GM12891 (cell line): ENCODE results near the gene PICALM.
"Not testable (repeated sequence)": the region's sequence is repeated elsewhere in the genome, so short reads cannot be mapped to it uniquely, and the experiment has no call there.

Experiments
- DNase-seq: peaks from one replicate; pipeline ENCODE4 v3.0.0; 2011; ENCODE audit warnings: low spot score; ENCODE audit not compliant: insufficient read length
- FAIRE-seq: peaks from 2 replicates; lab custom pipeline; 2011; peaks lifted over from hg19 to GRCh38; lab: Jason Lieb, UNC
- PAX5 ChIP-seq: IDR thresholded peaks from 2 replicates; pipeline ENCODE4 v1.6.1; 2011; ENCODE audit warnings: low read length, moderate library complexity, mild to moderate bottlenecking; ENCODE audit not compliant: insufficient read depth, severe bottlenecking
- POLR2A ChIP-seq: IDR thresholded peaks from 2 replicates; pipeline ENCODE4 v1.6.1; 2011; ENCODE audit warnings: low read depth, low read length, control low read depth
- POLR2AphosphoS5 ChIP-seq: IDR thresholded peaks from 2 replicates; pipeline ENCODE4 v1.6.1; 2011; ENCODE audit warnings: low read depth, low read length, control low read depth
- POU2F2 ChIP-seq: IDR thresholded peaks from 2 replicates; pipeline ENCODE4 v1.6.1; 2011; ENCODE audit warnings: low read depth, mild to moderate bottlenecking, control low read depth, low read length, moderate library complexity
- SPI1 ChIP-seq: IDR thresholded peaks from 2 replicates; pipeline ENCODE4 v1.6.1; 2011; ENCODE audit warnings: low read depth, low read length, control low read depth
- TAF1 ChIP-seq: IDR thresholded peaks from 2 replicates; pipeline ENCODE4 v1.6.1; 2011; ENCODE audit warnings: low read depth, low read length, control low read depth

PICALM gene

DNA sequence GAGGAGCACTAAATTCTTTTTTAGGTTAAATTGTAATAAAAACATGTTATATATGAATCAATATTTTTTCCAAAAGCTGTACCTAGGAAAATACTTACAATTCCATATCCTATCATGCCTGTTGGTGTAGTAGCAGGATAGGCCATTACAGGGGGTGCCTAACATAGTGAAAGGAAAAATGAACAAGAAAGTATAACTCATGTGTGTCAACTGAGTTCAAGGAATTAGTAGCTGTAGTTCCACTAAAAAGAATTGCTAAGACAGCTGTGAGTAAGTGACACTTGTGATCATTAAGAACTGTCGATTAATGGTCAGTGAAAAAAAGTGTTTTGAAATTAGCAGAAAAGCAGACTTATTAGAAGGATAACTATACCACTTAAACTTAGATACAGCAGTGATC lies 92.4 kb downstream of the PICALM start:
- FAIRE-seq: no peak
- no peak for DNase-seq
- TF ChIP-seq SPI1 (no peak), POLR2AphosphoS5 (no peak), POU2F2 (no peak), POLR2A (no peak), PAX5 (no peak), TAF1 (no peak)

DNA sequence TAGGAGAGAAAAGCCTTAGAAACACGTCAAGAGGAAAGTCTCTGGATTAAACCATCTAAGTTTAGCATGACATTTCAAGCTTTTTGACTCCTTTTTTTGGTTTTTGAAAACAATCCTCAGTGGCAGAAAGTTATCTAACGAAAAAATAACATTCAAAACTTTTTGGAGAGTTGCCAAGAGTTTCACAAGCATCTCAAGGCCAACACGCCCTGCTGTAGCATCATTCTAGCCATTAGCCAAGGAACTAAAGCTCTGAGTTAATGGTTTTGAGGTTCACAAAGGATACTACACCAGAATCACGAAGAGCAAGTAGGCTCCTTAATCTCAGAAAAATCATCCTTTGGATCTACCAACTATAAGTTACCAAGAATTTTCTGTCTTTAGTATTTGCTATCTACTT lies 94.8 kb downstream of the PICALM start:
- DNase-seq: no peak
- TF ChIP-seq POLR2A: no peak
- TF ChIP-seq PAX5: no peak
- no peak for TF ChIP-seq POU2F2
- no peak for TF ChIP-seq SPI1
- TF ChIP-seq TAF1: no peak
- TF ChIP-seq POLR2AphosphoS5: no peak
- FAIRE-seq: no peak

GRCh38 chr11:85970593-85970992 lies 98.3 kb downstream of the PICALM start:
- DNase-seq (no peak), FAIRE-seq (no peak)
- TF ChIP-seq SPI1: no peak
- TF ChIP-seq TAF1: no peak
- no peak for TF ChIP-seq PAX5
- no peak for TF ChIP-seq POLR2AphosphoS5
- TF ChIP-seq POU2F2: no peak
- no peak for TF ChIP-seq POLR2A

- TF ChIP-seq SPI1 (no peak), POU2F2 (no peak), TAF1 (no peak), POLR2AphosphoS5 (no peak), POLR2A (no peak), PAX5 (no peak)
- FAIRE-seq (no peak), DNase-seq (no peak)
These were observed 101.4 kb downstream of the PICALM start for GRCh38 chr11:85967457-85967856.

GRCh38 chr11:85965202-85965601 lies 103.7 kb downstream of the PICALM start:
- TF ChIP-seq POU2F2 (no peak), POLR2AphosphoS5 (no peak), SPI1 (no peak), POLR2A (no peak), TAF1 (no peak), PAX5 (no peak)
- no peak for FAIRE-seq
- DNase-seq: no peak

- DNase-seq (no peak), FAIRE-seq (no peak)
- no peak for TF ChIP-seq POLR2AphosphoS5
- TF ChIP-seq POLR2A: no peak
These were observed 106.9 kb downstream of the PICALM start for GRCh38 chr11:85961930-85962363.

DNA sequence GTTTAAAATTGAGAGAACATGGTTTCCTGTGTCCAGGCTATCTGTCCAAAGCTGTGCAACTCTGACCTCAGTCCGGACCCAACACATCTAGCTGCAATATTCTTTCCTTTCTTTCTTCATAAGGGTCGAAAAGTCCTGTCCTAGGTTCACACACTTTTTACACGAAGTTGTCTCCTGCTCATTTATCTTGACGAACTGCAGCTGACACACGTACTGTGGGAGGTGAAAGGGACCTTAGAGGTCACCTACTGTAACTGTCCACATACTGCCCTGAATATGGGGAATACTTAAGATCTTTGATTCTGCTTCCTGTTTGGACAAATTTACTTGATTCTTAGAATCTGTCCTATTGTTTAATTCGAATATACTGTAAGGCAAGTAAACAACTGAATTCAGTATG lies 107.8 kb downstream of the PICALM start:
- no peak for DNase-seq
- FAIRE-seq: no peak
- TF ChIP-seq PAX5 (no peak), TAF1 (no peak), POLR2AphosphoS5 (no peak), POU2F2 (no peak), SPI1 (no peak), POLR2A (no peak)

DNA sequence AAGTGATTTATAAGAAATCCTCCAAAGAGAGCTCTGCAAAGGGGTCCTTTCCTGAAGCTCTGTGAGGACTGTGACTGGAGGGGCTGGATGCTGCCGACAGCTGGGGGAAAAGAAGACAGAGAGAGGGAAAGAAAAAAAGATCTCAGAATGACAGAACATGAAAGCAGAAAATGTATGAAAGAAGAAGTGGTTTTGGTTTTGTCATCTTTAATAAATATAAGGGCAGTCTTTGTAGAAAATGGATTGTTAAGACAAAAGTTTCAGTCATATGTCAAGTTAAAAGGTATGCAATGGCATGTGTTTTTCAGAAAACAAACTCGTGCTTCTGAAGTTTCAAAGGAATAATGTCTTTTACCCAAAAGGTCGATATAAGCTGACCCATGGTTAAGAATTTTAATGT lies 108.2 kb downstream of the PICALM start:
- FAIRE-seq (no peak), DNase-seq (no peak)
- TF ChIP-seq POLR2A (no peak), TAF1 (no peak), POLR2AphosphoS5 (no peak), PAX5 (no peak), SPI1 (peak; percentile 40)

GRCh38 chr11:85955531-85955930 lies 113.4 kb downstream of the PICALM start:
- TF ChIP-seq PAX5 (no peak), TAF1 (no peak), POLR2A (no peak), SPI1 (no peak), POU2F2 (no peak), POLR2AphosphoS5 (no peak)
- FAIRE-seq (no peak), DNase-seq (no peak)

DNA sequence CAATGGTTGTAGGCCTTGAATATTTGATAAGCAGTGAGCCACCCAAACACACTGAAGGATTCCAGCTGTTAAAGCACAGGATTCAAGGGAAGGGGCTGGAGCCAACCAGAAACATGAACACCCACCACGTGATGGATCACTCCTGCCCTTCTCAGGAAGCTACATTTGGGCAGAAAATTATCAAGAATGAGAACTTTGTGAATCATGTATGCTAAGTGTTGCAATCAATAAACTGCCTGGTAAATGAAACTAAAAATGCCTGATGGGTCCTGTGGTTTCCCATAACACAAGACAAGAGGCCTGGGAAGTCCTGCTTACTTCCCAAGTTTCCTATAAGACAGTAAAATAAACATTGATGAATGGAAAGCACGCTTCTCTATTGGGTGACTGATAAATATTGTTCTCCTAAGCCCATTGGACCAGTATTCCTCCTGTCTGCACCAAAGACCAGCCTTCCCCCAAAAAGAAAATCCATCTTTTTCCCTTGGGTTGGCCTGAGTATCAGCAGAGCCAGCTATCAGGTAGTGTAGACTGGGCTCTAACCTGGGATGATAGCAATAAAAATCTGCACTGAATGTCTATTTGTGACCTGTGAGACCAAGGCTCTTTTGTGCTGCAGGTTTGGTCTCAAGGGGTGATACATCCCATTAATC lies 115.3 kb downstream of the PICALM start:
- no peak for TF ChIP-seq SPI1
- no peak for TF ChIP-seq PAX5
- TF ChIP-seq TAF1: no peak
- no peak for TF ChIP-seq POLR2A
- no peak for TF ChIP-seq POLR2AphosphoS5
- TF ChIP-seq POU2F2: no peak
- DNase-seq (no peak), FAIRE-seq (no peak)

DNA sequence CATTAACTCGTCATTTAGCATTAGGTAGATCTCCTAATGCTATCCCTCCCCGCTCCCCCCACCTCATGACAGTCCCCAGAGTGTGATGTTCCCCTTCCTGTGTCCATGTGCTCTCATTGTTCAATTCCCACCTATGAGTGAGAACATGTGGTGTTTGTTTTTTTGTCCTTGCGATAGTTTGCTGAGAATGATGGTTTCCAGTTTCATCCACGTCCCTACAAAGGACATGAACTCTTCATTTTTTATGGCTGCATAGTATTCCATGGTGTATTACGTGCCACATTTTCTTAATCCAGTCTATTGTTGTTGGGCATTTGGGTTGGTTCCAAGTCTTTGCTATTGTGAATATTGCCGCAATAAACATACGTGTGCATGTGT lies 116.8 kb downstream of the PICALM start:
- DNase-seq, FAIRE-seq: not testable (repeated sequence)
